HL-60 (cell line): ENCODE data around the gene BANF2.
A peak's percentile ranks its signal among the peaks of the same experiment; 100 is the strongest.

ENCODE experiments used
- DNase-seq, 2 experiments: peaks; one replicate each; pipeline ENCODE4 v3.0.0-alpha.2; 2010 to 2020; ENCODE audit warnings: low read depth in 1 of 2, low spot score in 1 of 2
- H3K27ac ChIP-seq: fragments of 250-450 bp; sonication (Bioruptor Pico); replicated peaks from 2 replicates; pipeline ENCODE4 v1.5.1; 2020; ENCODE audit warnings: mild to moderate bottlenecking, moderate library complexity
- H3K27me3 ChIP-seq: fragments of 250-450 bp; sonication (Bioruptor Pico); 2 replicates; pipeline ENCODE4 v1.5.1; 2021; ENCODE audit warnings: mild to moderate bottlenecking, moderate library complexity; ENCODE audit not compliant: insufficient read depth, poor library complexity, severe bottlenecking
- H3K4me3 ChIP-seq: replicated peaks from 2 replicates; pipeline ENCODE4 v1.5.1; 2011; ENCODE audit warnings: mild to moderate bottlenecking, control low read depth, low read length; ENCODE audit not compliant: insufficient read depth
- CTCF ChIP-seq: IDR thresholded peaks from one replicate; pipeline ENCODE4 v1.5.1; 2011; ENCODE audit warnings: low read length, control low read depth, inconsistent platforms; ENCODE audit not compliant: insufficient read depth
- GABPA ChIP-seq: IDR thresholded peaks from 2 replicates; pipeline ENCODE4 v1.6.1; 2012; ENCODE audit warnings: low read depth
- POLR2AphosphoS5 ChIP-seq: IDR thresholded peaks from 2 replicates; pipeline ENCODE4 v1.6.1; 2012; ENCODE audit warnings: low read depth
- REST ChIP-seq: IDR thresholded peaks from 2 replicates; pipeline ENCODE4 v1.6.1; 2012; ENCODE audit warnings: low read depth; ENCODE audit not compliant: insufficient replicate concordance
- SPI1 ChIP-seq: IDR thresholded peaks from 2 replicates; pipeline ENCODE4 v1.6.1; 2012; ENCODE audit warnings: low read depth, mild to moderate bottlenecking, borderline replicate concordance

BANF2 gene

GRCh38 chr20:17680836-17681725 is 18.7 kb upstream of the BANF2 start:
- Histone ChIP-seq H3K27ac (peak overlapping the region; percentile 65), H3K4me3 (peak overlapping the region; percentile 79), H3K27me3 (no peaks in the 10 kb centered on the region)
- TF ChIP-seq GABPA (no peak), CTCF (no peak), REST (no peak), POLR2AphosphoS5 (no peak), SPI1 (no peak)
- peak; percentile 36 to 73 for DNase-seq

- no peak for DNase-seq
- Histone ChIP-seq H3K27ac (peak overlapping the region; percentile 83), H3K4me3 (peak overlapping the region; percentile 79), H3K27me3 (no peaks in the 10 kb centered on the region)
- TF ChIP-seq SPI1: no peak
- no peak for TF ChIP-seq GABPA
- no peak for TF ChIP-seq POLR2AphosphoS5
- no peak for TF ChIP-seq REST
- no peak for TF ChIP-seq CTCF
These were observed 18.1 kb upstream of the BANF2 start for GRCh38 chr20:17681726-17682102.

- Histone ChIP-seq H3K27ac (peak within 1 kb of the TSS; percentile 85), H3K4me3 (peak within 1 kb of the TSS; percentile 79), H3K27me3 (no peaks in the 10 kb centered on the region)
- DNase-seq: peak; percentile 89 to 98
- TF ChIP-seq CTCF (peak; percentile 66), SPI1 (no peak; the same call in 1 of the 2 replicates), GABPA (no peak; the same call in 1 of the 2 replicates), REST (peak; percentile 12), POLR2AphosphoS5 (peak; percentile 40; the same call in 1 of the 2 replicates)
These were observed 17.5 kb upstream of the BANF2 start, which contains the start of gene RRBP1 for GRCh38 chr20:17682103-17682888. RRBP1 (minus strand) TSS chr20:17682242; CDS start chr20:17660507, 21,735 bp downstream.
